ENCODE results near the gene CCR6. TPM values are rescaled to one million over a fixed set of nuclear protein-coding genes. Genes with fewer than 3 reads are reported as not detected.

CCR6 gene
- total and polyA plus RNA-seq, 10 of the 15 experiments (the other 5 are each of a cell fraction or from before 2014, with no cell fraction given) = 2.2 to 7.6 (median 6.7) TPM

DNA sequence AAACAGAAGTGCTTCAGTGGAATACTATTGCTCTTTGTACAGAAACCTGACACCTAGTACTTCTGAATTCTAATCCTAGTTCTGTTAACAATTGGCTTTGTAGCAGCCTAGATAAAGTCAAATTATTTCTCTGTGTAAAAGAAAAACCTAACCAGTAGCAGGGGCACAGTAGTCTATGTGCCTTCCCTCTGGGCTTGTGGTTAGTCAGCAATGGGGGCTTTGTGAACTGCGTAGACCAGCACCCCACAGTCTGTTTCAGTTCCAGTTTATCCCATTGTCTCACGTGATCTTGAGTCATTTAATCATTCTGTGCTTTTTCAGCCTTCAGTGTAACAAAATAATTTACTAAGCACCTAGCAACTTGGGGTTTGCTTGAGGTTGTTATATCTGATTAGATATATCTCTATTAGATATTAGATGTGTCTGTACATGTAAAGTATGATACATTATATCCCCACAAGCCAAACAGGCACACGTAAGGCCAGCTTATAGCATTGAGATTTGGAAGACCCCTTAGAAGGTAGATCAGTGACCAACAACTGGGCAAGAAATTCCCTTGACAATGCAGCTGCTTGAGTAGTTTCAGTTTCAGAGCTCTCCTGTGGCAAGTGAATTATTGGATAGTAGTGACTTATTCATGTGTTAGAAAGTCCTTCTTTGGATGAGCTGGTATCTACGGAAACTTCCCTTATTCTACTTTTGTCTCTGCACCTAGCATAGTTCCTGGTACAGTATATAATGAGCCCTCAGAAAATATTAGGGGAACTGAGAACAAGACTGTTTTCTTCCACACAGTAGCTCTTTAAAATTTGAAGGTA lies 27.9 kb upstream of the CCR6 start (continued):
- peak; percentile 76 for TF ChIP-seq BMI1 (IDR thresholded peaks at IDR 0.05; ENCODE audit: borderline replicate concordance)
- TF ChIP-seq YBX1 (IDR thresholded peaks at IDR 0.05) = no peak
- peak; percentile 87 for TF ChIP-seq CREM (IDR thresholded peaks at IDR 0.05; ENCODE audit: low read depth)
- TF ChIP-seq POU2F2 (IDR thresholded peaks at IDR 0.05; ENCODE audit: borderline replicate concordance, low read depth, low read length) = peak; percentile 77
- no peak; the same call in 1 of the 2 replicates for TF ChIP-seq PRDM15 (CRISPR knock-in tag; IDR thresholded peaks at IDR 0.05)
- no peak for TF ChIP-seq RB1 (IDR thresholded peaks at IDR 0.05; ENCODE audit: borderline replicate concordance)
- TF ChIP-seq SMAD1 (IDR thresholded peaks at IDR 0.05; ENCODE audit: low read depth, partially characterized antibody) = peak; percentile 46
- TF ChIP-seq ZNF687 (IDR thresholded peaks at IDR 0.05) = peak; percentile 62
- TF ChIP-seq ZNF207 (IDR thresholded peaks at IDR 0.05; ENCODE audit: borderline replicate concordance) = 0 out of 2 replicates have a peak, but pooled peaks have one; percentile 15
- TF ChIP-seq ZNF384 (IDR thresholded peaks at IDR 0.05; ENCODE audit: borderline replicate concordance, low read depth, low read length) = no peak
- TF ChIP-seq SKIL (IDR thresholded peaks at IDR 0.05; ENCODE audit: low read depth, poor library complexity, severe bottlenecking) = peak; percentile 78
- peak; percentile 50; the same call in 1 of the 2 replicates for TF ChIP-seq NR2F1 (conservative IDR thresholded peaks at IDR 0.05)
- TF ChIP-seq, protein P1, sequence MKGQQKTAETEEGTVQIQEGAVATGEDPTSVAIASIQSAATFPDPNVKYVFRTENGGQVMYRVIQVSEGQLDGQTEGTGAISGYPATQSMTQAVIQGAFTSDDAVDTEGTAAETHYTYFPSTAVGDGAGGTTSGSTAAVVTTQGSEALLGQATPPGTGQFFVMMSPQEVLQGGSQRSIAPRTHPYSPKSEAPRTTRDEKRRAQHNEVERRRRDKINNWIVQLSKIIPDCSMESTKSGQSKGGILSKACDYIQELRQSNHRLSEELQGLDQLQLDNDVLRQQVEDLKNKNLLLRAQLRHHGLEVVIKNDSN (IDR thresholded peaks at IDR 0.05; ENCODE audit: borderline replicate concordance, extremely low read length, insufficient read depth, low read depth, low read length) = peak; percentile 39
- TF ChIP-seq, protein P2, sequence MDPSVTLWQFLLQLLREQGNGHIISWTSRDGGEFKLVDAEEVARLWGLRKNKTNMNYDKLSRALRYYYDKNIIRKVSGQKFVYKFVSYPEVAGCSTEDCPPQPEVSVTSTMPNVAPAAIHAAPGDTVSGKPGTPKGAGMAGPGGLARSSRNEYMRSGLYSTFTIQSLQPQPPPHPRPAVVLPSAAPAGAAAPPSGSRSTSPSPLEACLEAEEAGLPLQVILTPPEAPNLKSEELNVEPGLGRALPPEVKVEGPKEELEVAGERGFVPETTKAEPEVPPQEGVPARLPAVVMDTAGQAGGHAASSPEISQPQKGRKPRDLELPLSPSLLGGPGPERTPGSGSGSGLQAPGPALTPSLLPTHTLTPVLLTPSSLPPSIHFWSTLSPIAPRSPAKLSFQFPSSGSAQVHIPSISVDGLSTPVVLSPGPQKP (IDR thresholded peaks at IDR 0.05; ENCODE audit: low read depth, low read length) = no peak

Measured in GM12878 (cell line).